Stimulated activated naive CD8-positive, alpha-beta T cell treated with anti-CD3 and anti-CD28 coated beads, Interleukin-15, Interleukin-2, amounts not matched to agents 100 ng/mL and 50 ng/mL, for 24 hours (primary cell): ENCODE results near the gene TMBIM1.

Source experiments
- H3K27ac Mint-ChIP-seq: one replicate; pipeline ENCODE4 v1.8.0; 2021; ENCODE audit warnings: mild to moderate bottlenecking, mixed read lengths
- H3K27me3 Mint-ChIP-seq: one replicate; pipeline ENCODE4 v1.8.0; 2021; ENCODE audit warnings: mixed read lengths
- H3K36me3 Mint-ChIP-seq: one replicate; pipeline ENCODE4 v1.8.0; 2021; ENCODE audit warnings: low read depth, mixed read lengths
- H3K4me1 Mint-ChIP-seq: one replicate; pipeline ENCODE4 v1.8.0; 2021; ENCODE audit warnings: low read depth, mixed read lengths
- H3K4me3 Mint-ChIP-seq: one replicate; pipeline ENCODE4 v1.8.0; 2021; ENCODE audit warnings: mild to moderate bottlenecking, mixed read lengths
- H3K9me3 Mint-ChIP-seq: one replicate; pipeline ENCODE4 v1.8.0; 2021; ENCODE audit warnings: mixed read lengths

Gene TMBIM1

GRCh38 chr2:218289639-218290315 lies 2.5 kb downstream of the TMBIM1 start:
- Mint-ChIP-seq H3K4me3 (peak overlapping the region; percentile 86), H3K4me1 (peaks cover 85% of the 10 kb centered on the region), H3K27me3 (no peaks in the 10 kb centered on the region)

GRCh38 chr2:218286570-218287459 lies 5.5 kb downstream of the TMBIM1 start:
- peaks cover 9% of the 10 kb centered on the region for H3K36me3 Mint-ChIP-seq
- H3K4me1 Mint-ChIP-seq: peaks cover 88% of the 10 kb centered on the region
- H3K4me3 Mint-ChIP-seq: peak overlapping the region; percentile 85
- peak overlapping the region; percentile 99 for H3K27ac Mint-ChIP-seq
- H3K9me3 Mint-ChIP-seq: no peaks in the 10 kb centered on the region
- H3K27me3 Mint-ChIP-seq: no peaks in the 10 kb centered on the region

More at GRCh38 chr2:218289639-218290315, 2.5 kb downstream of the TMBIM1 start:
- H3K27ac Mint-ChIP-seq: peak overlapping the region; percentile 89
- H3K36me3 Mint-ChIP-seq: peaks cover 9% of the 10 kb centered on the region
- H3K9me3 Mint-ChIP-seq: no peaks in the 10 kb centered on the region

GRCh38 chr2:218285604-218286003 lies 6.7 kb downstream of the TMBIM1 start:
- Mint-ChIP-seq H3K27ac (peak overlapping the region; percentile 99), H3K36me3 (peaks cover 14% of the 10 kb centered on the region), H3K4me3 (peak overlapping the region; percentile 85), H3K4me1 (peaks cover 80% of the 10 kb centered on the region), H3K27me3 (no peaks in the 10 kb centered on the region), H3K9me3 (no peaks in the 10 kb centered on the region)

GRCh38 chr2:218284106-218284811 lies 8.0 kb downstream of the TMBIM1 start:
- peak overlapping the region; percentile 85 for H3K4me3 Mint-ChIP-seq
- H3K4me1 Mint-ChIP-seq: peaks cover 67% of the 10 kb centered on the region

GRCh38 chr2:218282173-218282991 lies 9.9 kb downstream of the TMBIM1 start:
- Mint-ChIP-seq H3K4me3 (no peak overlapping the region), H3K27ac (peak overlapping the region; percentile 8), H3K27me3 (no peaks in the 10 kb centered on the region), H3K36me3 (peaks cover 23% of the 10 kb centered on the region), H3K9me3 (no peaks in the 10 kb centered on the region), H3K4me1 (peaks cover 48% of the 10 kb centered on the region)

More at GRCh38 chr2:218284106-218284811, 8.0 kb downstream of the TMBIM1 start:
- peak overlapping the region; percentile 99 for H3K27ac Mint-ChIP-seq
- no peaks in the 10 kb centered on the region for H3K27me3 Mint-ChIP-seq
- no peaks in the 10 kb centered on the region for H3K9me3 Mint-ChIP-seq
- peaks cover 24% of the 10 kb centered on the region for H3K36me3 Mint-ChIP-seq

GRCh38 chr2:218281449-218281848 lies 10.9 kb downstream of the TMBIM1 start:
- peaks cover 32% of the 10 kb centered on the region for H3K36me3 Mint-ChIP-seq
- peaks cover 39% of the 10 kb centered on the region for H3K4me1 Mint-ChIP-seq
- H3K27ac Mint-ChIP-seq: peak overlapping the region; percentile 84
- H3K4me3 Mint-ChIP-seq: no peak overlapping the region
- H3K27me3 Mint-ChIP-seq: no peaks in the 10 kb centered on the region
- no peaks in the 10 kb centered on the region for H3K9me3 Mint-ChIP-seq

- H3K4me3 Mint-ChIP-seq: no peak overlapping the region
- H3K27me3 Mint-ChIP-seq: no peaks in the 10 kb centered on the region
- H3K36me3 Mint-ChIP-seq: peaks cover 34% of the 10 kb centered on the region
- H3K4me1 Mint-ChIP-seq: peaks cover 28% of the 10 kb centered on the region
- H3K9me3 Mint-ChIP-seq: no peaks in the 10 kb centered on the region
- no peak overlapping the region for H3K27ac Mint-ChIP-seq
Measured at GRCh38 chr2:218280260-218280870, 11.9 kb downstream of the TMBIM1 start.

GRCh38 chr2:218278531-218279360 lies 13.6 kb downstream of the TMBIM1 start:
- Mint-ChIP-seq H3K4me1 (peaks cover 15% of the 10 kb centered on the region), H3K27ac (no peak overlapping the region), H3K9me3 (no peaks in the 10 kb centered on the region), H3K36me3 (peaks cover 40% of the 10 kb centered on the region), H3K27me3 (no peaks in the 10 kb centered on the region), H3K4me3 (no peak overlapping the region)

GRCh38 chr2:218277921-218278320 lies 14.4 kb downstream of the TMBIM1 start:
- Mint-ChIP-seq H3K27ac (no peak overlapping the region), H3K4me3 (no peak overlapping the region), H3K9me3 (no peaks in the 10 kb centered on the region), H3K4me1 (peaks cover 13% of the 10 kb centered on the region), H3K27me3 (no peaks in the 10 kb centered on the region), H3K36me3 (peaks cover 41% of the 10 kb centered on the region)

GRCh38 chr2:218276986-218277755 lies 15.1 kb downstream of the TMBIM1 start:
- Mint-ChIP-seq H3K9me3 (no peaks in the 10 kb centered on the region), H3K36me3 (peaks cover 41% of the 10 kb centered on the region), H3K4me3 (no peak overlapping the region), H3K27me3 (no peaks in the 10 kb centered on the region), H3K27ac (peak overlapping the region; percentile 26), H3K4me1 (peaks cover 14% of the 10 kb centered on the region)

- no peak overlapping the region for H3K27ac Mint-ChIP-seq
Measured at GRCh38 chr2:218275371-218276072, 16.8 kb downstream of the TMBIM1 start.

GRCh38 chr2:218274586-218274985 lies 17.7 kb downstream of the TMBIM1 start:
- Mint-ChIP-seq H3K27me3 (no peaks in the 10 kb centered on the region), H3K4me1 (peaks cover 29% of the 10 kb centered on the region), H3K9me3 (no peaks in the 10 kb centered on the region), H3K4me3 (no peak overlapping the region), H3K36me3 (peaks cover 33% of the 10 kb centered on the region), H3K27ac (no peak overlapping the region)

More at GRCh38 chr2:218275371-218276072, 16.8 kb downstream of the TMBIM1 start:
- peaks cover 36% of the 10 kb centered on the region for H3K36me3 Mint-ChIP-seq
- H3K4me3 Mint-ChIP-seq: no peak overlapping the region
- H3K27me3 Mint-ChIP-seq: no peaks in the 10 kb centered on the region
- peaks cover 29% of the 10 kb centered on the region for H3K4me1 Mint-ChIP-seq
- H3K9me3 Mint-ChIP-seq: no peaks in the 10 kb centered on the region
